Activated CD8-positive, alpha-beta memory T cell treated with anti-CD3 and anti-CD28 coated beads, Interleukin-2, amount 50 U/mL, for 4 hours (primary cell): ENCODE data around the gene L3MBTL4.
"Not testable (repeated sequence)": the region's sequence is repeated elsewhere in the genome, so short reads cannot be mapped to it uniquely, and the experiment has no call there.

Source experiments
- DNase-seq: peaks from one replicate; pipeline ENCODE4 v3.0.0-alpha.2; 2020

L3MBTL4 gene

GRCh38 chr18:6406075-6406909, 8.4 kb downstream of the L3MBTL4 start:
- DNase-seq = no peak

- no peak for DNase-seq
Observed at GRCh38 chr18:6405237-6406074, 9.3 kb downstream of the L3MBTL4 start.

- DNase-seq = no peak
Observed at GRCh38 chr18:6404834-6405233, 9.9 kb downstream of the L3MBTL4 start.

GRCh38 chr18:6401687-6402086, 13.0 kb downstream of the L3MBTL4 start:
- no peak for DNase-seq

- no peak for DNase-seq
Observed at GRCh38 chr18:6399776-6400175, 14.9 kb downstream of the L3MBTL4 start.

- no peak for DNase-seq
Observed at GRCh38 chr18:6397931-6398566, 16.7 kb downstream of the L3MBTL4 start.

GRCh38 chr18:6396847-6397246, 17.9 kb downstream of the L3MBTL4 start:
- no peak for DNase-seq

GRCh38 chr18:6396276-6396675, 18.4 kb downstream of the L3MBTL4 start:
- DNase-seq = no peak

- no peak for DNase-seq
Observed at GRCh38 chr18:6389005-6389404, 25.7 kb downstream of the L3MBTL4 start.

- DNase-seq = no peak
Observed at GRCh38 chr18:6382963-6383362, 31.7 kb downstream of the L3MBTL4 start.

GRCh38 chr18:6377473-6377872, 37.2 kb downstream of the L3MBTL4 start:
- DNase-seq = not testable (repeated sequence)

- no peak for DNase-seq
Observed at GRCh38 chr18:6376433-6377229, 38.1 kb downstream of the L3MBTL4 start.

- no peak for DNase-seq
Observed at GRCh38 chr18:6374935-6375529, 39.7 kb downstream of the L3MBTL4 start.

- DNase-seq = no peak
Observed at GRCh38 chr18:6374340-6374739, 40.4 kb downstream of the L3MBTL4 start.

GRCh38 chr18:6373187-6373586, 41.5 kb downstream of the L3MBTL4 start:
- no peak for DNase-seq

- no peak for DNase-seq
Observed at GRCh38 chr18:6370886-6371635, 43.6 kb downstream of the L3MBTL4 start.

GRCh38 chr18:6370410-6370809, 44.3 kb downstream of the L3MBTL4 start:
- no peak for DNase-seq

GRCh38 chr18:6368017-6368416, 46.7 kb downstream of the L3MBTL4 start:
- no peak for DNase-seq

- DNase-seq = no peak
Observed at GRCh38 chr18:6367208-6367607, 47.5 kb downstream of the L3MBTL4 start.

- no peak for DNase-seq
Observed at GRCh38 chr18:6366776-6367175, 47.9 kb downstream of the L3MBTL4 start.

- DNase-seq = no peak
Observed at GRCh38 chr18:6365385-6365784, 49.3 kb downstream of the L3MBTL4 start.

GRCh38 chr18:6363216-6363615, 51.5 kb downstream of the L3MBTL4 start:
- DNase-seq = no peak
